RPMI7951 (cell line): ENCODE results near the gene ACHE. TPM values are rescaled to one million over a fixed set of nuclear protein-coding genes. Genes with fewer than 3 reads are reported as not detected.
"Not testable (repeated sequence)": the region's sequence is repeated elsewhere in the genome, so short reads cannot be mapped to it uniquely, and the experiment has no call there.

Experiments used
- DNase-seq: peaks from one replicate; pipeline ENCODE4 v3.0.0-alpha.2; 2012; ENCODE audit warnings: low read depth
- total RNA-seq: library from RNA; depleted of rRNA; stranded (reverse); fragments of >200 nt; shearing (Covaris generic); gene quantifications from 2 replicates; pipeline ENCODE4 v1.2.3, GENCODE V29; 2014; rRNA removed

The ACHE gene
- total RNA-seq, 1 experiment from 2014 or later = not detected

DNA sequence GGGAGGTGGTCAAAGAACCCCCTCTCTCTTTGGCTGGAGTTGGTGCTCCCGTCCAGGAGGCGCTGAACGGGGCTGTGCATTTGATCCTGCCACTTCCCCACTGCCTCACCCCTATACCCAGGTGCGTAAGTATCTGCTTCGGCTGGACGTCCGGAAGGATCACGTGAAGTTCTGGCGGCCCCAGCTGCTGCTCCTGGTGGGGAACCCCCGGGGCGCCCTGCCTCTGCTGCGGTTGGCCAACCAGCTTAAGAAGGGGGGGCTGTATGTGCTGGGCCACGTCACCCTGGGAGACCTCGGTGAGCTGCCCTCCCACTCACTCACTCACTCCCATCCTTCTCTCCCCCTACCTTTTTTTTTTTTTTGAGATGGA, 34.1 kb downstream of the ACHE start:
- no peak for DNase-seq

DNA sequence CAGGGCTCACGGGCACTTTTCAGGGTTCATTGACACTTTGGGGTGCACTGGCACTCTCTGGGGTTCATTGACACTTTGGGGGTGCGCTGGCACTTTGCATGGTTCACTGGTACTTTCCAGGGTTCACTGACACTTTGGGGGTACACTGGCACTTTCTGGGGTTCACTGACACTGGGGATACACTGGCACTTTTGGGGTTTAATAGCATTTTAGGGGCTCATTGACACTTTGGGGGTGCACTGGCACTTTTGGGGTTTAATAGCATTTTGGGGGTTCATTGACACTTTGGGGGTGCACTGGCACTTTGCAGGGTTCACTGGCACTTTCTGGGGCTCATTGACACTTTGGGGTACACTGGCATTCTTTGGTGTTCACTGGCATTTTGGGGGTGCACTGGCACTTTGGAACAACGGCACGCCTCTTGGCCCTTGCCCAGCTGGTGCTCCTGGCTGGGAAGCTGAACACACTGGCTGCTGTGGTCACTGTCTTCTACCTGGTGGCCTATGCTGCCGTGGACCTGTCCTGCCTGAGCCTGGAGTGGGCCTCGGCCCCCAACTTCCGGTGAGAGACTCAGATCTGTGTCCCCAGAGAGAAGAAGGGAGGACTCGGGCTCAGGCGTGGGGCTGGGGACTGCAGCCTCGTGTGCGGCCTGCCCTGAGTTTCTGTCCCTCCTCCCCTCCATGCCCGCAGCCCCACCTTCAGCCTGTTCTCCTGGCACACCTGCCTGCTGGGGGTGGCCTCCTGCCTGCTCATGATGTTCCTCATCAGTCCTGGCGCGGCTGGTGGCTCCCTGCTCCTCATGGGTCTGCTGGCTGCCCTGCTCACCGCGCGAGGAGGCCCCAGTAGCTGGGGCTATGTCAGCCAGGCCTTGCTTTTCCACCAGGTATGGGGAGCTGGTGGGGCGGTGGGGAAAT, 34.7 kb downstream of the ACHE start:
- DNase-seq = no peak

DNA sequence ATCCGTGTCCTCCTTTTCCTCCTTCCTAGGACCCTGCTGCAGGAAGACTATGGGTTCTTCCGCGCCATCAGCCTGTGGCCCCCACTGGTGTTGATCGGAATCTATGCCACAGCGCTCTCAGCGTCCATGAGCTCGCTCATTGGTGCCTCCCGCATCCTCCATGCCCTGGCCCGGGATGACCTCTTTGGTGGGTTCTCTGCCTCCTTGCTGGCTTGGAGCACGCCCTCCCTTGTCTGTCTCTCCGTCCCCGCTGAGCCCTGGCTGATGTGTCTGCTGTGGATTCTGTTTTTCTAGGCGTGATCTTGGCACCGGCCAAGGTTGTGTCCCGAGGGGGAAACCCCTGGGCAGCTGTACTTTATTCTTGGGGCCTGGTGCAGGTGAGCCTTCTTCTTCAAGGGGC, 35.8 kb downstream of the ACHE start:
- DNase-seq = no peak

DNA sequence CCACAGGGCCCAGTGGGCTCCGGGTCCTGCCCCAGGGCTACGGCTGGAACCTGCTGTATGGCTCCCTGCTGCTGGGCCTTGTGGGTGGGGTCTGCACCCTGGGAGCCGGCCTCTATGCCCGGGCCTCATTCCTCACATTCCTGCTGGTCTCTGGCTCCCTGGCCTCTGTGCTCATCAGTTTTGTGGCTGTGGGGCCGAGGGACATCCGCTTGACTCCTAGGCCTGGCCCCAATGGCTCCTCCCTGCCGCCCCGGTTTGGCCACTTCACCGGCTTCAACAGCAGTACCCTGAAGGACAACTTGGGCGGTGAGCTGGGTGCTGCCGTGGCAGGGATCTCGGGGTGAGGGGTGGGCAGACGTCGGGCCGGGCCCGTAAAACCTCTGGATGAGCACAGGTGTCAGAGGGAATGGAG, 38.8 kb downstream of the ACHE start:
- no peak for DNase-seq

DNA sequence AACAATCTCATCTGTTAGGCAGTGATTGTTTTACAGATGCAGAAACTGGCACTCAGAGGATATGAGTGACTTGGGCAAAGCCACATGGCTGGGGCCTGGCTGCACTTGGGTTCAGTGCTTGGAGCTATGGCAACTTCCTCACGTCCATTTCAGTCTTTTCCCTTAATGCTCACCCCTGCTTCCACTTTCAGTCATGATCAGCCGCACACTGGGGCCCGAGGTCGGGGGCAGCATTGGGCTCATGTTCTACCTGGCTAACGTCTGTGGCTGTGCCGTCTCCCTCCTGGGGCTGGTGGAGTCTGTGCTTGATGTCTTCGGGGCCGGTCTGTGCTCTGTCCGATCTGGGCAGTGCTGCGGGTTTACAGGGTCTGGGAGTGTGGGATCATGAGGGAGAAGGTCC, 40.2 kb downstream of the ACHE start:
- DNase-seq = no peak

DNA sequence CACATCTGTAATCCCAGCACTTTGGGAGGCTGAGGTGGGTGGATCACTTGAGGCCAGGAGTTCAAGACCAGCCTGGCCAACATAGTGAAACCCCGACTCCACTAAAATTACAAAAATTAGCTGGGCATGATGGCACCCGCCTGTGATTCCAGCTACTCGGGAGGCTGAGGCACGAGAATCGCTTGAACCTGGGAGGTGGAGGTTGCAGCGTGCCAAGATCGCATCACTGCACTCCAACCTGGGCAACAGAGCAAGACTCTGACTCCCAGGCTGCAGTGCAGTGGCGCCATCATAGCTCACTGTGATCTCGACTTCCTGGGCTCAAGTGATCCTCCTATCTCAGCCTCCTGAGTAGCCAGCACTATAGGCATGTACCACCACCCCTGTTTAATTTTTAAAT, 40.8 kb downstream of the ACHE start:
- not testable (repeated sequence) for DNase-seq

DNA sequence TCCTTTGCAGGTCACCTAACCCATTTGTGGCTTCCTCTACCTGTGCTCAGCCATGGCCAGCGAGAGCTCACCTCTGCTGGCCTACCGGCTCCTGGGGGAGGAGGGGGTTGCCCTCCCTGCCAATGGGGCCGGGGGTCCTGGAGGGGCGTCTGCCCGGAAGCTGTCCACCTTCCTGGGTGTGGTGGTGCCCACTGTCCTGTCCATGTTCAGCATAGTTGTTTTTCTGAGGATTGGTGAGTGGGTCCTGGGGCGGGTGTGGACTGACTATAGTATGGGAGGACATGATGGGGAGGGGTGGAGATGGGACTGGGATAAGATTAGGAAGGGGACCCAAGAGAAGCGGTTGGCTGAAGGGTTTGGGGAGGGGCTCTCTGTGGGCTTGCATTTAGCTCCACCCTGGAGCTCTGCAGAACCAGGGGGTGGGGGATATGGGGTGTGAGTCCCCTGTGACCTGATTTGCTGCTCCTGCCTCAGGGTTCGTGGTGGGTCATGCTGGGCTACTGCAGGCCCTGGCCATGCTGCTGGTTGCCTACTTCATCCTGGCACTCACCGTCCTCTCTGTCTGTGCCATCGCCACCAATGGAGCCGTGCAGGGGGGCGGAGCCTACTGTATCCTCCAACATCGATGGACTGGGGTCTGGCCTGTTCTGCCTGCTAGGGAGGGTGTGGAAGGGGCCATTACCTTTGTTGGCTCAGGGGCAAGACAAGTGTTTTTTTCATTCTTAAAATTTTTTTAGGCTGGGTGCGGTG, 41.4 kb downstream of the ACHE start:
- DNase-seq = no peak

DNA sequence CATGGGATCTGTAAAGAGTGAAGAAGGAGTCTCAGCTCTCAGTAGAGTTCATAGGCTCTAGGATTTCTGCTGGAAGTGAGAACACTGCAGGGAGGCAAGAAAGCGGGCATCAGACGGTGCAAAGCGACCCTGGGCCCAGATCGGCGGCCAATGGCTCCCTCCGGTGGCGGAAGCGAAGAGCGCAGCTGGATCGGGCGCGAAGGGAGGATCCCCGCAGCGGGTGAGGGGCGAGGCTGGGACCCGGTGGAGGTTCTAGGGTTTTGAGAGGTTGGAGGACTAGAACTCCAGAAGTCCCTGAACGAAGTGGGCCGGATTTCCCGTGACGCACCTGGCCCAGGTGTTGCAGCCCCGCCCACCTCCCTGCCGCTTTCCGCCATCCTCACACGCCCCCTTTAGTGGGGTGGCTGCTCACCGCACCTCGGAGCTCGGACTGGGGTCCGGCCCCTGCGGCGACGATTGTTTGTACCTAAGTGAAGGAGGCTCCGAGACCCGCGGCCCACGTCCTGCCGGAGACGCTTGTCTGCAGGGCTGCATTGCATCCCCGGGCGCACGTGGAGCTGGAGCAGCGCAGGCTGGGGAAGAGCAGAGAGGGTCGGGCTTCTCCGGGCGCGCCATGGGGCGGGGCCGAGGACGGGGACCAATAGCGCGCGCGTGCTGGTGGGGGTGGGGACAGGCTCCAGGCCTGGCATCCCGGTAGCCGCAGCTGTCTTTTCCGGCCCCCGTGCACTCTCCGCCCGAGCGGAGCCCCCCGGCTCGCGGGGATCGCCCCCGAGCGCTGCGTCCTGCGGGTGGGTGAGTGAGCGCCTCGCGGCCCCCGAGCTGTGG, 43.4 kb downstream of the ACHE start, which contains the start of gene SLC12A9:
Gene SLC12A9 (plus strand): TSS at position 666 of the 825 bp plus-strand sequence. CDS start 1,485 bp downstream, outside the sequence.
- DNase-seq = peak; percentile 90

DNA sequence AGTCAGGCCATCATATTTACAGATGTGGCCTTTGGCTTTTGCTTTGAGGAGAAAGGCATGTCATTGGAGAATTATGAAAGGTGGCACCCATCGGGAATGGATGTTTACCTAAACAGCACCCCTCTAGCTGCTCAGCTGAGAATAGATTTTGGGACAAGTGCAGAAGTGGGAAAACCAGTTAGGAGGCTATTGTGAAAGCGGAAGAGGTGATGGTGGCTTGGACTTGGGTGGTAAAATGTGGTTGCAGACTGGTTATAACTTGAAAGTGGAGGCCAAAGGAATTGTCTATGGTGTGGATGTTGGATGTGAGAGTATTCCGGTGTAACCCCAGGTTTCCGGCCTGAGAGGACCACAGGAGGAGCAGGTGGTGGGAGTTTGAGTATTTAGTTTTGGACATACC, 48.3 kb downstream of the ACHE start:
- no peak for DNase-seq

DNA sequence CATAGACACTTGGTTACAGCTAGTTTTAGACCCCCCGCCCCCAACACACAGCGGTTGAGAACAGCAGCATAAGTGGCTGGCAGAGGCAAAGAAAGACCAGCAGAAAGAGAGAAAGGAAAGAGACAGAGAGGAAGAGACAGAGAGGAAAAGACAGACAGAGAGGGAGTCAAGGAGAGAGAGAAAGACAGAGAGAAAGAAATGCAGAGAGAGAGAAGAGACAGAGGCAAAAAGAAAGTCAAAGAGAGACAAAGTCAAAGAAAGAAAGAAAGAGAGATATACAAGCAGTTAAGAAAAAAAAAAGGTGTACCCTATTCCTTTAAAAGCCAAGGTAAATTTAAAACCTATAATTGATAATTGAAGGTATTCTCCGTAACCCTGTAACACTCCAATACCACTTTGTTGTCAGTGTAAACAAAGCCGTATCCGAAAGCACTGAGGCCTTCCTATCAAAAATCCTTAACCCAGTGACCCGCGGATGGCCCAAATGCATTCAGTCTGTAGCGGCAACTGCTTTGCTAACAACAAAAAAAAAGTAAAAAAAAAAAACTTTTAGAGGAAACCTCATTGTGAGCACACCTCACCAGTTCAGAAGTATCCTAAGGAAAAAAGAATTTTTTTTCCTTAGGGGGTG, 55.1 kb downstream of the ACHE start:
- DNase-seq = no peak

Other genes with a start within 250 kb of the ACHE start
- not detected in 2 replicates for gene ACTL6B, start 239.4 kb downstream of the ACHE start, total RNA-seq
- 89.4 and 125 TPM in 2 replicates for gene GNB2, start 222.1 kb downstream of the ACHE start, total RNA-seq
- gene GIGYF1, start 201.6 kb downstream of the ACHE start, total RNA-seq = 4.8 and 5.3 TPM in 2 replicates
- 79.5 and 91.4 TPM in 2 replicates for gene POP7, start 189.8 kb downstream of the ACHE start, total RNA-seq
- not detected in 2 replicates for gene EPO, start 175.4 kb downstream of the ACHE start, total RNA-seq
- gene ZAN, start 162.3 kb downstream of the ACHE start, total RNA-seq = not detected in 2 replicates
- gene EPHB4, start 68.4 kb downstream of the ACHE start, total RNA-seq = 24.6 and 27.0 TPM in 2 replicates
- 9.4 and 9.6 TPM in 2 replicates for gene SLC12A9, start 43.2 kb downstream of the ACHE start, total RNA-seq
- 43.1 and 58.9 TPM in 2 replicates for gene TRIP6, start 28.5 kb downstream of the ACHE start, total RNA-seq
- 49.6 and 57.3 TPM in 2 replicates for gene SRRT, start 20.8 kb downstream of the ACHE start, total RNA-seq
- 2.7 and 2.9 TPM in 2 replicates for gene UFSP1, start 6.2 kb downstream of the ACHE start, total RNA-seq
- gene MUC3A, start 53.6 kb upstream of the ACHE start, total RNA-seq = not detected in 2 replicates
- 0.72 and 5.6 TPM in 2 replicates for gene MUC12, start 73.7 kb upstream of the ACHE start, total RNA-seq
- not detected in 2 replicates for gene MUC17, start 124.2 kb upstream of the ACHE start, total RNA-seq
- gene TRIM56, start 189.6 kb upstream of the ACHE start, total RNA-seq = 4.7 and 5.0 TPM in 2 replicates
- gene SERPINE1, start 231.2 kb upstream of the ACHE start, total RNA-seq = 221 and 238 TPM in 2 replicates